ENCODE data around the gene IL34.

IL34 gene

GRCh38 chr16:70651524-70651923 is 5.2 kb downstream of the IL34 start:
- Histone ChIP-seq H3K27ac (ENCODE audit: low read depth, low read length) (no peak overlapping the region), H3F3A (ENCODE audit: insufficient read depth) (no peaks in the 10 kb centered on the region), H3K4me3 (ENCODE audit: insufficient read depth, low read length, poor library complexity, severe bottlenecking) (no peak overlapping the region), H3K9ac (ENCODE audit: low read length) (no peak overlapping the region), H3K79me2 (ENCODE audit: insufficient read depth, low read length) (no peaks in the 10 kb centered on the region), H3K27me3 (ENCODE audit: low read length) (no peaks in the 10 kb centered on the region), H2AFZ (ENCODE audit: low read depth, low read length, severe bottlenecking) (no peak overlapping the region), H4K20me1 (ENCODE audit: low read depth, low read length) (no peaks in the 10 kb centered on the region), H3K4me2 (ENCODE audit: low read depth, low read length, poor library complexity, severe bottlenecking) (no peak overlapping the region), H3K36me3 (ENCODE audit: low read length) (no peaks in the 10 kb centered on the region), H3K9me3 (ENCODE audit: insufficient read depth, low read length) (no peaks in the 10 kb centered on the region), H3K9me2 (replicated peaks; ENCODE audit: insufficient read depth, low read length) (no peaks in the 10 kb centered on the region)
- TF ChIP-seq CTCF (IDR thresholded peaks at IDR 0.05; ENCODE audit: insufficient read depth, low read length, poor library complexity, severe bottlenecking) (no peak), EZH2phosphoT487 (conservative IDR thresholded peaks at IDR 0.05; ENCODE audit: low read length) (no peak)

- Histone ChIP-seq H3K79me2 (ENCODE audit: insufficient read depth, low read length) (no peaks in the 10 kb centered on the region), H2AFZ (ENCODE audit: low read depth, low read length, severe bottlenecking) (no peak overlapping the region), H3K9me3 (ENCODE audit: insufficient read depth, low read length) (no peaks in the 10 kb centered on the region), H3K9ac (ENCODE audit: low read length) (no peak overlapping the region), H3K4me2 (ENCODE audit: low read depth, low read length, poor library complexity, severe bottlenecking) (no peak overlapping the region), H3K9me2 (replicated peaks; ENCODE audit: insufficient read depth, low read length) (no peaks in the 10 kb centered on the region), H3K4me3 (ENCODE audit: insufficient read depth, low read length, poor library complexity, severe bottlenecking) (no peak overlapping the region), H3K27me3 (ENCODE audit: low read length) (no peaks in the 10 kb centered on the region), H4K20me1 (ENCODE audit: low read depth, low read length) (no peaks in the 10 kb centered on the region), H3K36me3 (ENCODE audit: low read length) (no peaks in the 10 kb centered on the region), H3K27ac (ENCODE audit: low read depth, low read length) (no peak overlapping the region), H3F3A (ENCODE audit: insufficient read depth) (no peaks in the 10 kb centered on the region)
- no peak for TF ChIP-seq CTCF (IDR thresholded peaks at IDR 0.05; ENCODE audit: insufficient read depth, low read length, poor library complexity, severe bottlenecking)
- no peak for TF ChIP-seq EZH2phosphoT487 (conservative IDR thresholded peaks at IDR 0.05; ENCODE audit: low read length)
Measured at GRCh38 chr16:70652322-70652721, 6.0 kb downstream of the IL34 start.

- H3K79me2 ChIP-seq (ENCODE audit: insufficient read depth, low read length) = no peaks in the 10 kb centered on the region
- H4K20me1 ChIP-seq (ENCODE audit: low read depth, low read length) = no peaks in the 10 kb centered on the region
- no peak overlapping the region for H3K9ac ChIP-seq (ENCODE audit: low read length)
- no peak for TF ChIP-seq EZH2phosphoT487 (conservative IDR thresholded peaks at IDR 0.05; ENCODE audit: low read length)
- no peak for TF ChIP-seq CTCF (IDR thresholded peaks at IDR 0.05; ENCODE audit: insufficient read depth, low read length, poor library complexity, severe bottlenecking)
- no peaks in the 10 kb centered on the region for H3F3A ChIP-seq (ENCODE audit: insufficient read depth)
- no peak overlapping the region for H3K4me2 ChIP-seq (ENCODE audit: low read depth, low read length, poor library complexity, severe bottlenecking)
- no peak overlapping the region for H3K4me3 ChIP-seq (ENCODE audit: insufficient read depth, low read length, poor library complexity, severe bottlenecking)
- no peak overlapping the region for H3K27ac ChIP-seq (ENCODE audit: low read depth, low read length)
- H2AFZ ChIP-seq (ENCODE audit: low read depth, low read length, severe bottlenecking) = no peak overlapping the region
- H3K9me2 ChIP-seq (replicated peaks; ENCODE audit: insufficient read depth, low read length) = no peaks in the 10 kb centered on the region
- no peaks in the 10 kb centered on the region for H3K9me3 ChIP-seq (ENCODE audit: insufficient read depth, low read length)
- H3K27me3 ChIP-seq (ENCODE audit: low read length) = no peaks in the 10 kb centered on the region
- no peaks in the 10 kb centered on the region for H3K36me3 ChIP-seq (ENCODE audit: low read length)
Measured at GRCh38 chr16:70653406-70653805, 7.0 kb downstream of the IL34 start.

All from SU-DHL-6 (cell line).